NT2/D1 (cell line): Measurements from ENCODE around the gene GID8.

Experiments
- YY1 ChIP-seq: IDR thresholded peaks from 2 replicates; pipeline ENCODE4 v1.6.1; 2011; ENCODE audit not compliant: insufficient read length, insufficient read depth
- ZNF274 ChIP-seq: IDR thresholded peaks from 2 replicates; pipeline ENCODE4 v1.6.1; 2011; ENCODE audit warnings: mild to moderate bottlenecking, low read depth, low read length

GRCh38 chr20:62889411-62889810 lies 48.5 kb upstream of the GID8 start:
- TF ChIP-seq ZNF274 (no peak), YY1 (no peak)
